HCT116 (cell line): ENCODE measurements around the gene RNU5D-1. TPM values are rescaled to one million over a fixed set of nuclear protein-coding genes. Genes with fewer than 3 reads are reported as not detected.

Source experiments
- ATAC-seq: fragments of 200-7000 bp; cut with Tn5 transposase; 2 replicates; pipeline ENCODE4 v1.9.1; 2020; ENCODE audit warnings: mild to moderate bottlenecking, moderate library complexity
- BruUV-seq: library from RNA; stranded (reverse); fragments of 400-500 nt; replicated peaks from 2 replicates; lab custom pipeline; 2021; lab: Mats Ljungman, UMichigan
- CTCF ChIA-PET: fragments of 300-600 bp; sonication (Branson Sonifier 250); formaldehyde crosslinking; loops from one replicate; lab custom pipeline; 2021; ENCODE audit warnings: antibody characterized with exemption; lab: Charles Lee
- POLR2A ChIA-PET: fragments of 300-600, 350-600 bp; sonication (Branson Sonifier 250); formaldehyde crosslinking; loops from one replicate; lab custom pipeline; 2021; ENCODE audit warnings: antibody characterized with exemption; lab: Charles Lee
- RAD21 ChIA-PET, 2 experiments: fragments of 300-600 bp; sonication (Branson Sonifier 250); formaldehyde crosslinking; loops; one replicate each; lab custom pipeline; 2023; ENCODE audit warnings: low total read pairs in 2 of 2; ENCODE audit not compliant: uncharacterized antibody in 2 of 2, unreplicated experiment in 2 of 2, low non-redundant PET in 1 of 2; lab: Charles Lee
- DNase-seq: peaks from one replicate; pipeline ENCODE4 v3.0.0-alpha.2; 2010; ENCODE audit warnings: low read depth, low spot score
- H2AFZ ChIP-seq: fragments of 200-600 bp; shearing (Covaris generic), sonication (generic); 2 replicates; pipeline ENCODE4 v1.6.1; 2017; ENCODE audit warnings: low read depth, mixed run types, mixed read lengths, antibody characterized with exemption, low read length; ENCODE audit not compliant: poor library complexity, severe bottlenecking
- H3K27ac ChIP-seq: 2 replicates; pipeline ENCODE4 v1.5.1; 2012; ENCODE audit warnings: low read depth, low read length
- H3K27me3 ChIP-seq: fragments of 200-600 bp; sonication (generic); 2 replicates; pipeline ENCODE4 v1.6.1; 2016; ENCODE audit warnings: mixed run types, low read length, mixed read lengths; ENCODE audit not compliant: insufficient read depth
- H3K36me3 ChIP-seq, 2 experiments: fragments of 200-500 bp in 1 of 2; fragments of 200-600 bp in 1 of 2; sonication (Bioruptor generic) in 1 of 2; sonication (generic) in 1 of 2; 2 replicates each; pipeline versions ENCODE4 v1.5.1 to v1.6.1; 2014 to 2016; ENCODE audit warnings: low read length in 2 of 2, inconsistent platforms in 1 of 2, mixed read lengths in 1 of 2, mixed run types in 1 of 2; ENCODE audit not compliant: insufficient read depth in 2 of 2, control insufficient read depth in 1 of 2
- H3K4me1 ChIP-seq, 2 experiments: fragments of 200-600 bp in 1 of 2; sonication (generic) in 1 of 2; 2 replicates each; pipeline versions ENCODE4 v1.5.1 to v1.6.1; 2012 to 2017; ENCODE audit warnings: low read length in 2 of 2, inconsistent platforms in 1 of 2, mild to moderate bottlenecking in 1 of 2, mixed read lengths in 1 of 2, mixed run types in 1 of 2, moderate library complexity in 1 of 2; ENCODE audit not compliant: insufficient read depth in 2 of 2, control insufficient read depth in 1 of 2
- H3K4me2 ChIP-seq: fragments of 200-600 bp; sonication (generic); 2 replicates; pipeline ENCODE4 v1.6.1; 2017; ENCODE audit warnings: mixed run types, low read length, mixed read lengths
- H3K4me3 ChIP-seq, 2 experiments: fragments of 200-600 bp in 1 of 2; sonication (generic) in 1 of 2; replicated peaks in 1 of 2; 2 replicates each; pipeline ENCODE4 v1.5.1; 2011 to 2016; ENCODE audit warnings: low read length in 2 of 2, control low read depth in 1 of 2, low read depth in 1 of 2, mild to moderate bottlenecking in 1 of 2, mixed read lengths in 1 of 2, mixed run types in 1 of 2
- H3K79me2 ChIP-seq: fragments of 200-600 bp; sonication (generic); 2 replicates; pipeline ENCODE4 v1.6.1; 2017; ENCODE audit warnings: mild to moderate bottlenecking, mixed run types, low read length, moderate library complexity, mixed read lengths; ENCODE audit not compliant: insufficient read depth
- H3K9ac ChIP-seq: fragments of 200-600 bp; sonication (generic); 2 replicates; pipeline ENCODE4 v1.6.1; 2016; ENCODE audit warnings: low read length, mixed read lengths
- H3K9me2 ChIP-seq: fragments of 200-600 bp; sonication (generic), shearing (Covaris generic); 2 replicates; pipeline ENCODE4 v1.6.1; 2017; ENCODE audit warnings: mixed run types, mild to moderate bottlenecking, moderate library complexity; ENCODE audit not compliant: insufficient read depth
- H3K9me3 ChIP-seq, 2 experiments: fragments of 200-500 bp in 1 of 2; fragments of 200-600 bp in 1 of 2; sonication (Bioruptor generic) in 1 of 2; sonication (generic) in 1 of 2; 2 replicates each; pipeline ENCODE4 v1.6.1; 2014 to 2017; ENCODE audit warnings: low read length in 2 of 2, mixed read lengths in 2 of 2, inconsistent platforms in 1 of 2, low read depth in 1 of 2, mild to moderate bottlenecking in 1 of 2, mixed run types in 1 of 2, moderate library complexity in 1 of 2; ENCODE audit not compliant: control insufficient read depth in 1 of 2, insufficient read depth in 1 of 2
- H4K20me1 ChIP-seq: fragments of 200-600 bp; sonication (generic), shearing (Covaris generic); 2 replicates; pipeline ENCODE4 v1.6.1; 2017; ENCODE audit warnings: mixed run types, mild to moderate bottlenecking, moderate library complexity; ENCODE audit not compliant: insufficient read depth
- ELF1 ChIP-seq: IDR thresholded peaks from 2 replicates; pipeline ENCODE4 v1.6.1; 2012; ENCODE audit warnings: low read depth, borderline replicate concordance
- RAD21 ChIP-seq: IDR thresholded peaks from 2 replicates; pipeline ENCODE4 v1.6.1; 2012; ENCODE audit warnings: low read depth, mild to moderate bottlenecking
- SRF ChIP-seq: IDR thresholded peaks from 2 replicates; pipeline ENCODE4 v1.6.1; 2012; ENCODE audit warnings: low read depth
- YY1 ChIP-seq: IDR thresholded peaks from 2 replicates; pipeline ENCODE4 v1.6.1; 2011; ENCODE audit warnings: low read length, low read depth, moderate library complexity, mild to moderate bottlenecking; ENCODE audit not compliant: insufficient replicate concordance; ENCODE audit errors: extremely low read depth
- intact Hi-C: fragments of 100-400 bp; cut with micrococcal nuclease; formaldehyde crosslinking; loops from 2 replicates; pipeline ENCODE4 v1.10.0; 2022
- total RNA-seq: library from RNA; stranded (reverse); gene quantifications from one replicate; pipeline ENCODE4 v1.2.1, GENCODE V29; 2021; ENCODE audit not compliant: unreplicated experiment
- TF ChIP-seq, protein P1 (sequence below): IDR thresholded peaks from 2 replicates; pipeline ENCODE4 v1.6.1; 2012

Gene RNU5D-1
- total RNA-seq, 1 experiment from 2014 or later, result not detected

DNA sequence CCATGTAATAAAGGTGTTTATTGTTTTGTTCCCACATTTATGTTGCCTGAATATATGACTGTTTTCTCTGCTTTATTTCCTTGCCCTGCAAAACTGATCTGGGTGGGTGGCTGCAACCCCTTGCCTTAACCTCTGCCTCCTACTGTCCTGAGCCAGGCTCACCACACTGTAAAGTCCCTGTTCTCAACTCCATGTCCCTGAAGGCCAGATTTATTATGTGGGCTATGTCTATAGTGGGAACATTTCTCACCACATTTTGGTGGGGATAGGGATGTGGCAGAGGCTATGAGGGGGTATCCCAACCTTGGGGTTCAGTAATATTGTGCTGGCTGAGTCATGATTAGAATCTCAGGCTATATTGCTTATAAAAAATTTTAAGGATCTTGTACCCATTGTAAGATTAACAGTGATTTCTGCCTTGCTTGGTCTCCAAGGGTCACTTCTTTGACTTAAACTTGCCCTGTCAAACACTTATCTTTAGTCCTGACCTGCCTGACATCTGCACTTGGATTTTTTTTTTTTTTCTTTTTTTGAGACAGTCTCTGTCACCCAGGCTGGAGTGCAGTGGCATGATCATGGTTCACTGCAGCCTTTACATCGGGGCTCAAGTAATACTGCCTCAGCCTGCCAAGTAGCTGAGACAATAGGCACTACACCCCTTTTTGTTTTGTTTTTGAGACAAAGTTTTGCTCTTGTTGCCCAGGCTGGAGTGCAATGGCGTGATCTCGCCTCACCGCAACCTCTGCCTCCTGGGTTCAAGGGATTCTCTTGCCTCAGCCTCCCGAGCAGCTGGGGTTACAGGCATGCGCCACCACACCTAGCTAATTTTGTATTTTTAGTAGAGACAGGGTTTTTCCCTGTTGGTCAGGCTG is 48.0 kb upstream of the RNU5D-1 start:
- Histone ChIP-seq H3K79me2 (peaks cover 43% of the 10 kb centered on the region), H3K4me1 (peaks cover 10 to 24% of the 10 kb centered on the region in 2 experiments), H3K9me3 (no peaks in the 10 kb centered on the region), H3K27ac (no peak overlapping the region; the same call in 1 of the 2 replicates), H3K4me3 (no peak overlapping the region), H3K9me2 (no peaks in the 10 kb centered on the region), H3K9ac (no peak overlapping the region), H4K20me1 (peaks cover 18% of the 10 kb centered on the region; the same call in 1 of the 2 replicates), H2AFZ (no peak overlapping the region), H3K4me2 (no peak overlapping the region), H3K36me3 (peaks cover 28 to 49% of the 10 kb centered on the region in 2 experiments), H3K27me3 (no peaks in the 10 kb centered on the region)
- BruUV-seq, result no TSS peak
- intact Hi-C loops, result no loop called here
- ChIA-PET CTCF (interaction anchor here (0.8 kb wide), 1 partner anchor 9 kb away, joined by 3 read pairs; the partner anchor contains the start of gene BEST4), POLR2A (interaction anchor here (0.9 kb wide), 1 partner anchor 58 kb away, joined by 5 read pairs; no protein-coding TSS in a partner anchor), RAD21 (no interaction called here)
- TF ChIP-seq, protein P1, sequence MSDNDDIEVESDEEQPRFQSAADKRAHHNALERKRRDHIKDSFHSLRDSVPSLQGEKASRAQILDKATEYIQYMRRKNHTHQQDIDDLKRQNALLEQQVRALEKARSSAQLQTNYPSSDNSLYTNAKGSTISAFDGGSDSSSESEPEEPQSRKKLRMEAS, result 0 out of 2 replicates have a peak, but pooled peaks have one; percentile 10
- no peak for TF ChIP-seq SRF
- ATAC-seq (no peak), DNase-seq (no peak)

DNA sequence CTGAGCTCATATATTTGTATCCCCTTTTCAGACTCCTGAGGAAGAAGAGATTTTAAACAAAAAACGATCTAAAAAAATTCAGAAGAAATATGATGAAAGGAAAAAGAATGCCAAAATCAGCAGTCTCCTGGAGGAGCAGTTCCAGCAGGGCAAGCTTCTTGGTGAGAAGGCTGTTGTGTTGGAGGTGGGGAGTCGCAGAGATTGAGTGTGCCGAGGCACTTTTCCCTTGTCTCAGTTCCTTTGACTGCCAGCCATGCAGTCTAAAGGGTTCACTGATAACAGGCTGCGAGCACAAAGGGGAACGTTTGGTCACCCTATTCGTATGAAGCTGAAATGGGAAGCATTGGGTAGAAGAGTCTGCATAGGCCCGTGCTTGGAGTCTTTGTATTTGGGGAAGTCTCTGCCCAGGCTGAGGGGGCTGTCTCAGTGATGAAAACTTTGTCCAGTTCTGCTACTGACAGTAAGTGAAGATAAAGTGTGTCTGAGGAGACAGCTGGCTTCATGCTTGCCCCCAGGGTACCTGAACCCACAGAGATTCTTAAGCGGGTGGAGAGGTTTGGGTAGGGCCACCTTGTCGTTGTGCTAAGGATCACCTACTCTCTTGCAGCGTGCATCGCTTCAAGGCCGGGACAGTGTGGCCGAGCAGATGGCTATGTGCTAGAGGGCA is 47.1 kb upstream of the RNU5D-1 start:
- ATAC-seq, result no peak
- no TSS peak for BruUV-seq
- Histone ChIP-seq H3K9me2 (no peaks in the 10 kb centered on the region), H3K27me3 (no peaks in the 10 kb centered on the region), H3K4me1 (peaks cover 10 to 24% of the 10 kb centered on the region in 2 experiments), H3K4me2 (peak overlapping the region; percentile 99; the same call in 1 of the 2 replicates), H3K4me3 (no peak overlapping the region), H3K36me3 (peaks cover 28 to 49% of the 10 kb centered on the region in 2 experiments), H3K79me2 (peaks cover 43% of the 10 kb centered on the region), H3K27ac (peak overlapping the region; percentile 86), H4K20me1 (peaks cover 18% of the 10 kb centered on the region; the same call in 1 of the 2 replicates)
- ChIA-PET POLR2A (interaction anchor here (1.0 kb wide), 1 partner anchor 11 kb away, joined by 4 read pairs; no protein-coding TSS in a partner anchor), CTCF (no interaction called here)
- intact Hi-C loops, result no loop called here
- DNase-seq, result no peak
- TF ChIP-seq ELF1, result no peak
- no peak for TF ChIP-seq SRF
- TF ChIP-seq YY1, result no peak
- TF ChIP-seq RAD21, result no peak
- TF ChIP-seq, all 23 proteins: peak for 0
- no peak overlapping the region for H2AFZ ChIP-seq
- H3K9ac ChIP-seq, result no peak overlapping the region
- RAD21 ChIA-PET, result no interaction called here
- no peaks in the 10 kb centered on the region for H3K9me3 ChIP-seq
